Nephron (organoid): ENCODE measurements around the gene SH3BP5L.

Source experiments
- H3K27ac Mint-ChIP-seq, 3 experiments: 2 replicates each; pipeline ENCODE4 v1.8.0; 2020; ENCODE audit warnings: mixed read lengths in 3 of 3, mild to moderate bottlenecking in 2 of 3, moderate library complexity in 1 of 3
- H3K27me3 Mint-ChIP-seq: 2 replicates; pipeline ENCODE4 v1.8.0; 2021; ENCODE audit warnings: low read depth, mild to moderate bottlenecking, moderate library complexity, mixed read lengths
- H3K36me3 Mint-ChIP-seq: 2 replicates; pipeline ENCODE4 v1.8.0; 2020; ENCODE audit warnings: low read depth, mixed read lengths
- H3K4me1 Mint-ChIP-seq: 2 replicates; pipeline ENCODE4 v1.8.0; 2020; ENCODE audit warnings: mixed read lengths
- H3K4me3 Mint-ChIP-seq, 3 experiments: 2 replicates each; pipeline ENCODE4 v1.8.0; 2020; ENCODE audit warnings: mild to moderate bottlenecking in 3 of 3, mixed read lengths in 3 of 3, moderate library complexity in 2 of 3
- H3K9me3 Mint-ChIP-seq: 2 replicates; pipeline ENCODE4 v1.8.0; 2020; ENCODE audit warnings: mixed read lengths
- CTCF ChIP-seq, 3 experiments: fragments of 200-600 bp; sonication (generic); IDR thresholded peaks; one replicate each; pipeline ENCODE4 v1.5.0; 2021; ENCODE audit warnings: antibody characterized with exemption in 3 of 3; ENCODE audit not compliant: unreplicated experiment in 3 of 3

The SH3BP5L gene

GRCh38 chr1:248825909-248826760, at the start of gene SH3BP5L:
Gene SH3BP5L, minus strand, starts transcription at chr1:248825915. Its CDS starts 980 bp downstream, at chr1:248824935.
- Mint-ChIP-seq H3K9me3 (no peaks in the 10 kb centered on the region), H3K27ac (peak within 1 kb of the TSS; percentile 97 to 99 (median 99)), H3K4me3 (peak within 1 kb of the TSS; percentile 90 to 97 (median 96)), H3K36me3 (peaks cover 23% of the 10 kb centered on the region), H3K27me3 (peaks cover 2% of the 10 kb centered on the region), H3K4me1 (peaks cover 39% of the 10 kb centered on the region)
- peak; percentile 47 to 75 (median 53) for TF ChIP-seq CTCF (IDR thresholded peaks at IDR 0.05; ENCODE audit: unreplicated experiment in 3 of 3)

GRCh38 chr1:248873993-248874533, 48.3 kb upstream of the SH3BP5L start:
- no peaks in the 10 kb centered on the region for H3K9me3 Mint-ChIP-seq
- TF ChIP-seq CTCF (IDR thresholded peaks at IDR 0.05; ENCODE audit: unreplicated experiment in 3 of 3) = no peak
- H3K27ac Mint-ChIP-seq = peak overlapping the region; percentile 88 to 98 (median 92)

GRCh38 chr1:248873409-248873992, 47.8 kb upstream of the SH3BP5L start:
- no peaks in the 10 kb centered on the region for H3K36me3 Mint-ChIP-seq
- peak overlapping the region; percentile 88 to 98 (median 92) for H3K27ac Mint-ChIP-seq
- peak overlapping the region; percentile 95 to 97 (median 96) for H3K4me3 Mint-ChIP-seq
- TF ChIP-seq CTCF (IDR thresholded peaks at IDR 0.05; ENCODE audit: unreplicated experiment in 3 of 3) = no peak
- peaks cover 8% of the 10 kb centered on the region for H3K27me3 Mint-ChIP-seq
- H3K9me3 Mint-ChIP-seq = no peaks in the 10 kb centered on the region
- peaks cover 5% of the 10 kb centered on the region for H3K4me1 Mint-ChIP-seq

More at GRCh38 chr1:248873993-248874533, 48.3 kb upstream of the SH3BP5L start:
- Mint-ChIP-seq H3K4me3 (peak overlapping the region; percentile 95 to 97 (median 96)), H3K27me3 (peaks cover 10% of the 10 kb centered on the region), H3K4me1 (peaks cover 5% of the 10 kb centered on the region), H3K36me3 (no peaks in the 10 kb centered on the region)

- Mint-ChIP-seq H3K4me3 (peak overlapping the region; percentile 95 to 97 (median 96)), H3K9me3 (no peaks in the 10 kb centered on the region), H3K4me1 (peaks cover 5% of the 10 kb centered on the region), H3K27ac (peak overlapping the region; percentile 88 to 98 (median 92)), H3K36me3 (no peaks in the 10 kb centered on the region), H3K27me3 (peaks cover 8% of the 10 kb centered on the region)
- no peak for TF ChIP-seq CTCF (IDR thresholded peaks at IDR 0.05; ENCODE audit: unreplicated experiment in 3 of 3)
These were observed 47.2 kb upstream of the SH3BP5L start for GRCh38 chr1:248872752-248873408.

- H3K9me3 Mint-ChIP-seq = no peaks in the 10 kb centered on the region
These were observed 46.2 kb upstream of the SH3BP5L start for GRCh38 chr1:248871837-248872401.

More at GRCh38 chr1:248871837-248872401, 46.2 kb upstream of the SH3BP5L start:
- peaks cover 8% of the 10 kb centered on the region for H3K27me3 Mint-ChIP-seq
- H3K4me3 Mint-ChIP-seq = peak overlapping the region; percentile 75 to 95 (median 77)
- peak overlapping the region in 2 of 3 experiments; percentile 29 to 88 for H3K27ac Mint-ChIP-seq
- TF ChIP-seq CTCF (IDR thresholded peaks at IDR 0.05; ENCODE audit: unreplicated experiment in 3 of 3) = no peak
- H3K4me1 Mint-ChIP-seq = peaks cover 5% of the 10 kb centered on the region
- H3K36me3 Mint-ChIP-seq = no peaks in the 10 kb centered on the region
